Stimulated activated CD8-positive, alpha-beta memory T cell treated with anti-CD3 and anti-CD28 coated beads, Interleukin-7, amount 100 ng/mL, for 24 hours (primary cell): ENCODE measurements around the gene ZIC2.

Source experiments
- DNase-seq: peaks from one replicate; pipeline ENCODE4 v3.0.0-alpha.2; 2020; ENCODE audit warnings: low read depth

The ZIC2 gene

GRCh38 chr13:99959540-99960230 lies 21.9 kb upstream of the ZIC2 start:
- no peak for DNase-seq

DNA sequence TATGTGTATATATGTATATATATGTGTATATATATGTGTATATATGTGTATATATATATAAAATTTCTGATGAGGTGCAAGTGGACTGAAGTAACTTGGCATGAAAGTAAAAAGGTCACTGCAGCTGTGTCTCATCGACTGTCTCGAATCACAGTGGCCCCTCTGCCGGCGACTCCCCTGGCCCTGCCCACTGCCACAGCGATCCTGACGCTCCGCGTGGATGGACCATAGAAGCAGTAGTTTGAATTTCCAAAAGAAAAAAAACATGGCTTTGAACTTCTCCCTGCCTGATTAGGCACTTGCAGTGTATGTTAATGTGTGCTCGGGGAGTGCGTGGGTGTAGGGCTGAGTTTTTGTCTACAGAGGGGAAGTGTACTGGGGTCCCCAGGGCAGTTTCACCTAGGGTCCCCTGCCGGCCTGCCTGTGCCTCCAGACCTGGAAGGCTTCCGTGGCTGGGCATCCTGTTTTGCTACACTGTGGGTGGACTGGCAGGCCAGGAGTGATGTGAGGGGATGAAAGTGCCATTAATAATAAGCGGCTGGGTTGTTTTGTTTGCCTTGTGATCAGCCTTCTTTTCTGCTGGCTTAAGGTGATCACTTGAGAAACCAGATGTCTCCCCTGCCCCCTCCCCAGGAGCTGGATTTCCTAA lies 20.8 kb upstream of the ZIC2 start:
- DNase-seq, result no peak

- DNase-seq, result no peak
These were observed 19.9 kb upstream of the ZIC2 start for GRCh38 chr13:99961636-99962035.

DNA sequence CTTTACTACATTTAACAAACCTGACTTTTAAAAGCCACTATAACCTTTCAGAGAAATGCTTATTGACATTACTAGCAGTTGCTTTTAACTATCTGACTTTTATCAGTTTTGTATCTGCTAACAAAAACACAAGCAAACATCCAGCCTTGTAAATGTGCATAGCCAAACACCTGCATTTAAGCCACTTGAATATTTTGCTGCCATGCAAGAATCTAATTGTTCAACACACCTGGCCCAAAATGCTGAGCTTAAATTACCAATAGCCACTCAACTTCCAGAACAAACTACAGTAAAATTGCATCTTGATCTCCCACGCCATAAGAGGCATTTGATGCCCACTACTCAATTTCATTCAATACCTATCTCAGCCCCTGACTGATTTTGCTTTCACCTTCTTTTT lies 19.3 kb upstream of the ZIC2 start:
- no peak for DNase-seq

GRCh38 chr13:99963816-99964339 lies 17.7 kb upstream of the ZIC2 start:
- DNase-seq, result no peak

GRCh38 chr13:99965329-99966000 lies 16.1 kb upstream of the ZIC2 start:
- DNase-seq, result no peak

DNA sequence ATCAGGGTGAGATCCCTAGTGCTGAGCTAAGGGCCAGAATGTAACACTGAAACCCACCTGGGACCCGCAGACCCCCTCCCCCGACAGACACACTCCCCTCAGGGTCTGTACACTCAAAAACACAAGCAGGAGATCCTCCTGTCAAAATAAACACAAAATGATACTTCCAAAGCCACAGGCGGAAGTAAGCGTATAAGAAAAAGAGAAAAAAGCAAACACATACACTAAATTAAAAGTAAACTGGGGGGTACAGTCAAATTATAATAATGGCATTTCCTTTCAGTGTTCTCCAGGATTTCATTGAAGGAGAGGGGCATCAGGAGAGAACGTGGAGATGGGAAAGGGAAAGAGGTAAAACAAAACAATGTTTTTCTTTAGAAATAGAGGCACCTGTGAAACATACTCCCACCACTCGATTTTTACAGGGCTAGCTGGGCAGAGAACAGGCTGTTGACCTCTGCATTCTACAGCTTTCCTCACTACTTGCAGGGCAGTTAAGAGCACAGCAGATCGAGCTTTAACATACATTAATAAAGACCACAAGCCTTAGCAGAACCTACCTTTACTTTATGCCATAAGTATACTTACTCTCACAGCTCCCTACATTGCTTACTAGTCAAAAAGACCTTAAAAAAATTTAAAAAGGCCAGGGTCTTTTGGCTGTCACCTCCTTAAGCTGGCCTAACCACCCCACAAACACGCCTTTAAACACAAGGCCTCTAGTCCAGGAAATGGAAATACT lies 15.3 kb upstream of the ZIC2 start:
- DNase-seq, result no peak

DNA sequence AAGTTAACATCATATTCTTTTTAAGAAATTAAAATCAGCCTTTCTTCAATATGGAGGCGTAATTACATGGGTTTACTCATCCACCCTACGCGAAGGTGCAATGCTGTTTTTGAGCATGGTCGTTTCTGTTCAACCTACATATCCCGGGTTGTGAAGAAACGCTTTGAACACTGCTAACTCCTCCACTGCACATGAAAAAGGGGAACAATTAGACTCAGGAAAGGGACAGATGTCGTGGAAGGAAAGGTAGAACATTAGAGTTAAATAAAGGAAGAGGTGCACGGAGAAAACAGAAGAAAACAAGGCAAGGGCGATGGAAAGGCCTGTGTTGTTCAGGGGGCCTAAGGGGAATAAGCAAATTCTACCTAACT lies 14.1 kb upstream of the ZIC2 start:
- DNase-seq, result no peak

- no peak for DNase-seq
These were observed 13.6 kb upstream of the ZIC2 start for GRCh38 chr13:99967869-99968520.

GRCh38 chr13:99968521-99969452 lies 12.8 kb upstream of the ZIC2 start:
- DNase-seq, result no peak

GRCh38 chr13:99969453-99969918 lies 12.1 kb upstream of the ZIC2 start:
- no peak for DNase-seq

- DNase-seq, result no peak
These were observed 11.5 kb upstream of the ZIC2 start for GRCh38 chr13:99969919-99970650.

DNA sequence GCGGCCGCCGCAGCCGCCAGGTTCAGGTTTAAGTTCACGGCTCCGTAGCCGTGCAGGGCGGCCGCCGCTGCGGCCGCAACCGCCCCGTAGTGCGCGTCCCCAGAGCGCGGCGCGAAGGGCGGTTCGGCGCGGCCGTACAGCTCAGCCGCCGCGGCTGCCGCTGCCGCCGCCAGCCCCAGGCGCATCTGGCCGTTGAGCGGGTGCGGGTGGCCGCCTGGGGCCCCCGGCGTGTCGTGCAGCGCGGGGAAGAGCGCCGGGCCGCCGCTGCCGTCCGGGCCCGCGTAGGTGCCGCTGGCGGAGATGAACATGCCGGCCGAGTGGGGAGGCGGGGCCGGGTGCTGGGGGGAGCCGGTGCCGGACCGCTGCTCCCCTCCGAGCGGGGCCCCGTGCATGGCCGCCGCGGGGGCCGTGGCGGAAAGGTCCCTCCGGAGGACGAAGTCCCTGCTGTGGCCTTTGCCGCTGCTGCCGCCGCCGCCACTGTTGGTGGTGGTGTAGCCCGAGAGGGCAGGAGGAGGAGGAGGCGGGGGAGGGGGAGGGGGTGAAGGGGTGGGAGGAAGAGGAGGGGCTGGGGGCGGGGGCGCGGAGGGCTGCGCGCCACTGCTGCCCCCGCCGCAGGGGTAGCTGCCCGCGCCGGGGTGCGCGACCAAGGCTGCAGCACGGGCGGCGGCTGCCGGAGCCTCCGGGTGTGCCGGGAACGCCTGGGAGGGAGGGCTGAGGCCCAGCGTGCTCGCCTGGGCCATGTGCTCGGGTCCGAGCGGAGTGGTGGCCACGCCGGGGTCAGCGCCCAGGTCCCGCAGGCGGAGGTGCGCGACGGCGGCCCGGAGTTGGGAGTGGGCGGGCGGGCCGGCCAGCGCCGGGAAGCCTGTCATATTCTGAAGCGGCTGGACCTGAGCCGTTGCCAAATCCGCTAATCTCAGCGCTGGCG lies 10.7 kb upstream of the ZIC2 start:
- no peak for DNase-seq

- DNase-seq, result no peak
These were observed 9.9 kb upstream of the ZIC2 start, which contains the start of gene ZIC5 for GRCh38 chr13:99971576-99972189. Gene ZIC5 (minus strand): TSS chr13:99971767. CDS start chr13:99971603, 164 bp downstream.

DNA sequence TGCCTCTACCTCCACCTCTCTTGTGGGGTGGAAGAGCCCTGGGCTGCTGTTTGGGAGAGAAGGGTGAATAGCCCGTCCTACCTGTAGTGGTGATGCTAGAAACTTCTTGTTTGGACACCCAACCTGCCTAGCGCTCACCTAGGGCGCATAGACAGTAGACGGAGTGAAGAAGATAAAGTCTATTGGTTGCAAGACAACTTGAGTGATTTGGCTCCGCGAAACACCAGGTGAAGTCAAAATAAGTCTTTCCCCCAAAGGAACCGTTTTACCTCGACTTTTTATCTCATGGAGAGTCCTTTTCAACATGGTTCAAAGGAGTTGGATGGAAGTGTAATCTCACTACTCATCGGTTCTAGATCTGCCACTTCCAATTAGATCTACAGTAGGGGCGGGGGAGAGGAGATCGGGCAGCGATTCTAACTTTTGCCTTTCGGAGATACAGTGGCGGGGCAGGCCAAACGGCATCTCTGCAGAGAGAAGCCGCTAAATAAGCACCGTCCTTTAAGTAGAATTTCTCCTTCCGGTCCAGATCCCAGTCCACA lies 9.3 kb upstream of the ZIC2 start:
- no peak for DNase-seq

- DNase-seq, result no peak
These were observed 8.3 kb upstream of the ZIC2 start for GRCh38 chr13:99973163-99973807.

DNA sequence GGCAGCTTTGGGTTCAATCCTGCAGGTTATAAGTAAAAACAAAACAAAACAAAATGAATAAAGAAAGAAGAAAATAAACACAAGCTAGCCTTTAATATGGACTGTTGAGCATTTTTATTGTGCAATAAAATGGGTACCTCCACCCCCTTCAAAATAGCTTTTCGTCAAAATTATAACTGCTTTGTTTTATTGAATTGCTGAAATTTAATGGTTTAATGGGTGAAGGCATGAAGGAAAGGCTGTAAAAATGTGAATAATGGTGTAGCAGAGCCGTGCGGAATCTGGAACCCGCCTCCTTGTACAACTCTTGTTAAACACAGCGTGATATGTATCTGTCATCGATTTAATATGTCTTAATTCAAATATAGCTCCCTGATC lies 7.8 kb upstream of the ZIC2 start:
- no peak for DNase-seq
